GM10266 (cell line): ENCODE data around the gene NPAS3.

Source experiments
- DNase-seq: peaks from one replicate; pipeline ENCODE4 v3.0.0; 2012; ENCODE audit errors: extremely low spot score
- TF ChIP-seq, protein P1 (sequence below): IDR thresholded peaks from 2 replicates; pipeline ENCODE4 v1.5.1; 2012; ENCODE audit warnings: mild to moderate bottlenecking, low read depth; ENCODE audit not compliant: control insufficient read depth, insufficient read depth; ENCODE audit errors: missing control alignments

Gene NPAS3

DNA sequence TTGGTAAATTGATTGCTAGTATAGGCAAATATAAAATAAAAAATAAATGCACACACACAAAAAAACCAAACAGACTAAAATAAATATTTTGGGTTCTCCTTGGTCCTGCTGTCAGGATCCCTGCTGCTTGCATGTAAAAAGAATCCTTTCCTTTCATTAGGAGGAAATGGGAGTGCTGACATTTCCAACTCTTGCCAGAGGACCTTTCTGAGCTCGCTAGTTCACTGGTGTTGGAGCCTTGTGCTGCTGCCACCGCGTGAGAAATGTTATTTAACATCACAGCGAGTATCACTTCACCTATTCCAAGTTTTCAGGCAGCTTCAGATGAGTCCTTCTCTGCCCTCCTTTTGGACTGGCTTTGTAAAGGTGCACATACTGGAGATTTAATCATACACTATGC lies 358.9 kb downstream of the NPAS3 start:
- TF ChIP-seq, protein P1, sequence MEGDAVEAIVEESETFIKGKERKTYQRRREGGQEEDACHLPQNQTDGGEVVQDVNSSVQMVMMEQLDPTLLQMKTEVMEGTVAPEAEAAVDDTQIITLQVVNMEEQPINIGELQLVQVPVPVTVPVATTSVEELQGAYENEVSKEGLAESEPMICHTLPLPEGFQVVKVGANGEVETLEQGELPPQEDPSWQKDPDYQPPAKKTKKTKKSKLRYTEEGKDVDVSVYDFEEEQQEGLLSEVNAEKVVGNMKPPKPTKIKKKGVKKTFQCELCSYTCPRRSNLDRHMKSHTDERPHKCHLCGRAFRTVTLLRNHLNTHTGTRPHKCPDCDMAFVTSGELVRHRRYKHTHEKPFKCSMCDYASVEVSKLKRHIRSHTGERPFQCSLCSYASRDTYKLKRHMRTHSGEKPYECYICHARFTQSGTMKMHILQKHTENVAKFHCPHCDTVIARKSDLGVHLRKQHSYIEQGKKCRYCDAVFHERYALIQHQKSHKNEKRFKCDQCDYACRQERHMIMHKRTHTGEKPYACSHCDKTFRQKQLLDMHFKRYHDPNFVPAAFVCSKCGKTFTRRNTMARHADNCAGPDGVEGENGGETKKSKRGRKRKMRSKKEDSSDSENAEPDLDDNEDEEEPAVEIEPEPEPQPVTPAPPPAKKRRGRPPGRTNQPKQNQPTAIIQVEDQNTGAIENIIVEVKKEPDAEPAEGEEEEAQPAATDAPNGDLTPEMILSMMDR: no peak
- no peak for DNase-seq

DNA sequence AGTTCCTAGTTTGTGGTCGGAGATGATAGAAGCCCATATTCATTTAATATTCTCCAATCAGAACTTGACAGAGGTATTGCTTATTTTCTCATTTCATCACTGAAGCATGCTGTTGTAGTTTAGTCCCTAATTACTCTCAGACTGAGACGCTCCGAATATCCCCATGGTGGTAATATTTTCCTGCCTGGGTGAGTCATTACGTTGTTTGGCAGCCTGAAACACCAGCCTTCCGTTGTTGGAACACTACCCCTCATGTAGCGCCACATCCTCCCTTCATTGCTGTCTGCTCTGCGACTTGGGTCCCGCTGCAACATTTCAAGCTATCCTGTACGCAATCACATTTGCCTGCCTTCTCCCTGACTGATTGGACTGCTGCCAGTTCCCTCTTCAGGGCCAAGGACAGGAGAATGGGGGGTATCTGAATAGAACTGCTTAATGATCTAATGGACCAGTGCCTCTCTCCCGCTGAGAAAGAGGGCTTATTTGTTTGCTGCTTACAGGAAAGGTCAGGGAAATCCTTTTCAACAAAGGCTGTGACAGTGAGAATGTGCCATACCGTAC lies 369.1 kb downstream of the NPAS3 start:
- TF ChIP-seq, protein P1: no peak
- DNase-seq: no peak

DNA sequence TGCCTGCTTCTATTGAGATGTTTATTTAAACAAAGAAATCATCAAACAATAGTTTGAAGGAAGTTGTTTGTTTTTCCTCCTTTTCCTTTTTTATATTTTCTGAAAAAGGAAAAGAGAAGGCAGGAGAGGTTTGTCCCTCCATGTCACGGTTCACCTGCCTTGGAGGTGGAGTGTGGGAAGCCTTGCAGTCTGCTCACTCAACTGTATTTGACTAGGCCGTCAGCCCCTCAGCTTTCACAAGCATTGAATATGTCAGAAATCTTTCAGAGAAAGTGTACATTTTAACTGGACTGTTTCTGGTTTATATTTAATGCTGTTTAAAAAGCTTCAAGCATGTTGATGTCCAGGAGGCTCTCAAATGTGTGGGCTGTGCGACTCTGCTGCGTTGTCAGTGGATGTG lies 370.4 kb downstream of the NPAS3 start:
- DNase-seq: no peak
- TF ChIP-seq, protein P1: no peak

DNA sequence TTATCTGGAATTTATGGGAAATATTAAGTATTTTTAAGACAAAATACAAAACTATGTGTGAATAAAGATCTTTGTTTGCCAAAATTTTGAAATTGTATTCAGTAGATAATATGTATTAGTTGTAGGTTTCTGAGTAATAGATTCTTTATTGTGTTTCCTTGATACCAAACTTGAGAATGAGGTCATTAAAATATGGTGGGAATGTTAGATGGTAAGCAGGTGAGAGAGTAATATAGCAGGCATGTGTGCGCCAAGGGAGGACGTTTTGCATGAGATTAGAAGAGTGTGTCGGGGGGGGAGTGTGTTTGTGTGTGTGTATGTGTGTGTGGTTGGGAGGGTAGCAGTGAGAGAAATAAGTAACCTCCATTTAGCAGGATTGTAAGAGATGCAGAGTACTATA lies 376.5 kb downstream of the NPAS3 start:
- TF ChIP-seq, protein P1: no peak
- no peak for DNase-seq

DNA sequence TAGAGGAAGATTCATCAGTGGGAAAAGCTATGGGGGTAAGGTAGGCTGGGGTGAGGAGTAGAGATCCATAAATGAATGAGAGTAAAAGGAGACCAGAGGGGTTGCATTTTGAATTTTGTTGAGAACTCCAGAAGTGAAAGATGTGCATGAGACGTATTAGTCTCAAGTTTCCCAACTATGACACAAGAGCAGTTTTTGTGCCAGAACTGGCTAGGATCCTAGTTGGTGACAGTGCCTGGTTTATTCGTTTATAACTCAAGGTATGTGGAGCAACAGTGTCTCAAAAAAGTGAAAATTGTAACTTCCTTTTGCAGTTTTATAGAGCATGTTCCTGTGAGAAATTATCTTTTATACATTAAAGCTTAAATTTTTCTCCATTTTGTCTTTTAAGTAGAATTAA lies 377.0 kb downstream of the NPAS3 start:
- TF ChIP-seq, protein P1: no peak
- DNase-seq: no peak

DNA sequence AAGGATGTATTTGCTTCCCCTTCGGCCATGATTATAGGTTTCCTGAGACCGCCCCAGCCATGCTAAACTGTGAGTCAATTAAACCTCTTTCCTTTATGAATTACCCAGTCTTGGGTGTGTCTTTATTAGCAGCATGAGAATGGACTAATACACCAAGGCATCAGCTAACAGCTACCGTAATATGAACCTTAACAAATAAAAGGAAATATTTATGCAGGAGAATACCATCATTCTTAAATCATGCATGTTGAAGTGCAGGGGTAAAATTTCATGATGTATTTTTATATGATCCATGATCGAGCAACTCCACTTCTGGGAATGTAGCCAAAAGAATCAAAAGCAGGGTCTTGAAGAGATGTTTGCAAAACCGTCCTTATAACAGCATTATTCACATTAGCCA lies 379.0 kb downstream of the NPAS3 start:
- no peak for DNase-seq
- TF ChIP-seq, protein P1: no peak

DNA sequence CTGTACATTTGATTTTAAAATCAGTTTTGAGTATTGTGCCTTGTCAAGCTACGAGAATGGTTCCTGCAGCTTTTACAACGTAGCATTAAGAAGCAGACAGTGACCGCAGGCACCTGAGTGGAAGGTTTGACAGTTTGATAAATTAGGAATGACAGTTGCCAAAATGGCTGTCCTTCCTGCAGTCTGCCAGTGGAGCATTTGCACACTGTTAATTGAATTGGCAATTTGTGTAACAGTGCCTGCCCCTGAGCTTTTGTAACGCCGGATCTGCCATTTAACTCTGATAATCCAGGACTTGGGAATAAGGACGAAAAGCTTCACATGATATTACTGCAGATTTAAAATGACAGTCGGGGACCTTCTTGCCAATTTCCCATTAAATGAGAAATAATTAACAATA lies 385.3 kb downstream of the NPAS3 start:
- DNase-seq: no peak
- TF ChIP-seq, protein P1: no peak
